Osteoblast (primary cell): ENCODE data around the gene GLRX3. TPM values are rescaled to one million over a fixed set of nuclear protein-coding genes. Genes with fewer than 3 reads are reported as not detected.

Experiments used
- DNase-seq: peaks from one replicate; pipeline ENCODE4 v3.0.0; 2011; ENCODE audit warnings: low spot score, mixed read lengths; ENCODE audit not compliant: insufficient read length; ENCODE audit errors: missing footprints
- H2AFZ ChIP-seq: 2 replicates; pipeline ENCODE4 v1.6.0; 2011; ENCODE audit warnings: mild to moderate bottlenecking, low read length
- H3K27ac ChIP-seq: 2 replicates; pipeline ENCODE4 v1.5.1; 2011; ENCODE audit warnings: mild to moderate bottlenecking, low read depth, low read length, moderate library complexity
- H3K27me3 ChIP-seq: 2 replicates; pipeline ENCODE4 v1.6.0; 2012; ENCODE audit warnings: mild to moderate bottlenecking, control low read depth, inconsistent platforms, low read length, moderate library complexity; ENCODE audit not compliant: insufficient read depth
- H3K36me3 ChIP-seq: 2 replicates; pipeline ENCODE4 v1.5.1; 2011; ENCODE audit warnings: mild to moderate bottlenecking, low read length, control low read depth, moderate library complexity; ENCODE audit not compliant: insufficient read depth
- H3K4me1 ChIP-seq: 2 replicates; pipeline ENCODE4 v1.5.1; 2011; ENCODE audit warnings: mild to moderate bottlenecking, low read length, control low read depth, moderate library complexity; ENCODE audit not compliant: insufficient read depth
- H3K4me2 ChIP-seq: 2 replicates; pipeline ENCODE4 v1.6.0; 2011; ENCODE audit warnings: mild to moderate bottlenecking, low read length; ENCODE audit not compliant: insufficient read depth
- H3K4me3 ChIP-seq: fragments of 200-600 bp; sonication (generic); 3 replicates; pipeline ENCODE4 v1.5.1; 2012; ENCODE audit warnings: mild to moderate bottlenecking, low read length, inconsistent platforms; ENCODE audit not compliant: insufficient read depth
- H3K79me2 ChIP-seq: 2 replicates; pipeline ENCODE4 v1.6.0; 2012; ENCODE audit warnings: mild to moderate bottlenecking, low read length, control low read depth, inconsistent platforms; ENCODE audit not compliant: insufficient read depth
- H3K9me3 ChIP-seq: 2 replicates; pipeline ENCODE4 v1.5.1; 2011; ENCODE audit warnings: low read depth, low read length, control low read depth
- H4K20me1 ChIP-seq: 2 replicates; pipeline ENCODE4 v1.6.0; 2012; ENCODE audit warnings: mild to moderate bottlenecking, low read length, control low read depth; ENCODE audit not compliant: insufficient read depth
- CTCF ChIP-seq: IDR thresholded peaks from 2 replicates; pipeline ENCODE4 v1.5.1; 2011; ENCODE audit warnings: mild to moderate bottlenecking, low read depth, low read length, moderate library complexity; ENCODE audit errors: extremely low read depth
- total RNA-seq: library from RNA; depleted of rRNA; stranded (reverse); fragments of >200 nt; gene quantifications from 2 replicates; pipeline ENCODE4 v1.2.3, GENCODE V29; 2012

Gene GLRX3
- total RNA-seq, 1 donor = 74.9 TPM

GRCh38 chr10:130135676-130136225 is 440 bp upstream of the GLRX3 start:
- H3K4me1 ChIP-seq = peaks cover 24% of the 10 kb centered on the region
- H3K27ac ChIP-seq = peak overlapping the region; percentile 59
- peak overlapping the region; percentile 89 for H2AFZ ChIP-seq
- TF ChIP-seq CTCF = no peak
- H3K36me3 ChIP-seq = no peaks in the 10 kb centered on the region
- H3K9me3 ChIP-seq = no peaks in the 10 kb centered on the region
- peak overlapping the region; percentile 89 for H3K4me3 ChIP-seq
- H3K79me2 ChIP-seq = peaks cover 44% of the 10 kb centered on the region
- H3K27me3 ChIP-seq = no peaks in the 10 kb centered on the region
- peaks cover 31% of the 10 kb centered on the region for H4K20me1 ChIP-seq
- peak overlapping the region; percentile 91 for H3K4me2 ChIP-seq
- DNase-seq = no peak

- H3K27ac ChIP-seq = peak overlapping the region; percentile 59
- H3K4me2 ChIP-seq = peak overlapping the region; percentile 98
- no peaks in the 10 kb centered on the region for H3K9me3 ChIP-seq
- TF ChIP-seq CTCF = no peak
- peaks cover 3% of the 10 kb centered on the region for H3K36me3 ChIP-seq
- peaks cover 24% of the 10 kb centered on the region for H3K4me1 ChIP-seq
- DNase-seq = peak; percentile 90
- peak overlapping the region; percentile 80 for H2AFZ ChIP-seq
- H4K20me1 ChIP-seq = peaks cover 42% of the 10 kb centered on the region
- no peaks in the 10 kb centered on the region for H3K27me3 ChIP-seq
- H3K79me2 ChIP-seq = peaks cover 58% of the 10 kb centered on the region
- H3K4me3 ChIP-seq = peak overlapping the region; percentile 89
Observed at GRCh38 chr10:130137090-130137448, 878 bp downstream of the GLRX3 start.

- H2AFZ ChIP-seq = no peak overlapping the region
- H3K4me2 ChIP-seq = peak overlapping the region; percentile 98
- peaks cover 50% of the 10 kb centered on the region for H4K20me1 ChIP-seq
- TF ChIP-seq CTCF = no peak
- peaks cover 24% of the 10 kb centered on the region for H3K4me1 ChIP-seq
- DNase-seq = no peak
- H3K79me2 ChIP-seq = peaks cover 66% of the 10 kb centered on the region
- peak overlapping the region; percentile 89 for H3K4me3 ChIP-seq
- no peaks in the 10 kb centered on the region for H3K27me3 ChIP-seq
- peaks cover 10% of the 10 kb centered on the region for H3K36me3 ChIP-seq
- H3K27ac ChIP-seq = peak overlapping the region; percentile 59
- no peaks in the 10 kb centered on the region for H3K9me3 ChIP-seq
Observed at GRCh38 chr10:130137659-130138478, 1.7 kb downstream of the GLRX3 start.

GRCh38 chr10:130138479-130138866 is 2.3 kb downstream of the GLRX3 start:
- Histone ChIP-seq H3K27me3 (no peaks in the 10 kb centered on the region), H3K4me1 (peaks cover 24% of the 10 kb centered on the region), H3K4me3 (no peak overlapping the region), H3K79me2 (peaks cover 72% of the 10 kb centered on the region), H4K20me1 (peaks cover 56% of the 10 kb centered on the region), H3K36me3 (peaks cover 10% of the 10 kb centered on the region), H2AFZ (no peak overlapping the region), H3K4me2 (peak overlapping the region; percentile 98), H3K27ac (peak overlapping the region; percentile 59), H3K9me3 (no peaks in the 10 kb centered on the region)
- no peak for TF ChIP-seq CTCF
- DNase-seq = peak; percentile 92
